Kidney (tissue), 14 donors: ENCODE measurements around the gene CTNNAL1. TPM values are rescaled to one million over a fixed set of nuclear protein-coding genes. Genes with fewer than 3 reads are reported as not detected.
"Not testable (repeated sequence)": the region's sequence is repeated elsewhere in the genome, so short reads cannot be mapped to it uniquely, and the experiment has no call there.

ENCODE experiments used
- DNase-seq, 5 donors: peaks; one replicate each; pipeline ENCODE4 v3.0.0-alpha.2; 2013 to 2020
- FAIRE-seq: peaks from 2 replicates; lab custom pipeline; 2012; peaks lifted over from hg19 to GRCh38; lab: Jason Lieb, UNC
- H3K27ac ChIP-seq, 2 donors: one replicate each; pipeline ENCODE4 v1.7.0; 2013; ENCODE audit warnings: low read depth in 2 of 2, low read length in 2 of 2, inconsistent platforms in 1 of 2
- H3K27me3 ChIP-seq: one replicate; pipeline ENCODE4 v1.7.1; 2013; ENCODE audit warnings: low read length, inconsistent platforms; ENCODE audit not compliant: control insufficient read depth, insufficient read depth
- H3K36me3 ChIP-seq, 3 donors: one replicate each; pipeline versions ENCODE4 v1.7.0 to v1.7.1; 2013; ENCODE audit warnings: low read length in 3 of 3, control low read depth in 1 of 3, inconsistent platforms in 1 of 3; ENCODE audit not compliant: insufficient read depth in 3 of 3, control insufficient read depth in 2 of 3
- H3K4me1 ChIP-seq, 3 donors: one replicate each; pipeline versions ENCODE4 v1.7.0 to v1.7.1; 2013; ENCODE audit warnings: low read length in 3 of 3, inconsistent platforms in 1 of 3, low read depth in 1 of 3; ENCODE audit not compliant: control insufficient read depth in 2 of 3, insufficient read depth in 2 of 3
- H3K4me3 ChIP-seq, 3 donors: one replicate each; pipeline versions ENCODE4 v1.7.0 to v1.8.1; 2013; ENCODE audit warnings: low read length in 3 of 3, control low read depth in 1 of 3, inconsistent platforms in 1 of 3
- H3K9ac ChIP-seq, 3 donors: one replicate each; pipeline versions ENCODE4 v1.7.0 to v1.7.1; 2013; ENCODE audit warnings: low read length in 3 of 3, control low read depth in 1 of 3, inconsistent platforms in 1 of 3
- H3K9me3 ChIP-seq, 3 donors: one replicate each; pipeline versions ENCODE4 v1.7.0 to v1.7.1; 2013; ENCODE audit warnings: low read length in 3 of 3, control low read depth in 1 of 3, inconsistent platforms in 1 of 3; ENCODE audit not compliant: control insufficient read depth in 2 of 3, insufficient read depth in 1 of 3
- intact Hi-C: fragments of 100-400 bp; cut with DNase I; formaldehyde crosslinking; loops from one replicate; pipeline ENCODE4 v1.11.1; 2022
- polyA plus RNA-seq: library from polyadenylated mRNA; stranded (reverse); fragments of 350-450 nt; fragmentation: Illumina TruSeq; extraction: RNeasy Lipid Tissue Mini Kit (QIAGEN cat#74804); gene quantifications from one replicate; pipeline ENCODE4 v1.2.3, GENCODE V29; 2014; ENCODE audit warnings: low read depth, low replicate concordance; ENCODE audit not compliant: insufficient read depth
- total RNA-seq: library from RNA; stranded (reverse); fragmentation: NEBNext Ultra II Directional; extraction: Animal tissue kit (Norgen Biotek cat#: 25700); gene quantifications from one replicate; pipeline ENCODE4 v1.2.1, GENCODE V29; 2021
- TF ChIP-seq, protein P1 (sequence below): IDR thresholded peaks from 3 replicates; pipeline ENCODE4 v1.5.1; 2012; ENCODE audit warnings: mild to moderate bottlenecking, moderate library complexity, borderline replicate concordance; ENCODE audit not compliant: insufficient read depth; ENCODE audit errors: extremely low read depth
- donor health status: control.
- donor health status: control.
- donor health status: control.
- donor health status: control.
- donor health status: control.
- donor health status: DM: yes; HTN: yes; CAD: no.
- donor health status: Normal renal cell carcinoma (clear cell type).

The CTNNAL1 gene
- total and polyA plus RNA-seq, 2 donors from 2014 or later: 38.6 to 54.8 TPM

DNA sequence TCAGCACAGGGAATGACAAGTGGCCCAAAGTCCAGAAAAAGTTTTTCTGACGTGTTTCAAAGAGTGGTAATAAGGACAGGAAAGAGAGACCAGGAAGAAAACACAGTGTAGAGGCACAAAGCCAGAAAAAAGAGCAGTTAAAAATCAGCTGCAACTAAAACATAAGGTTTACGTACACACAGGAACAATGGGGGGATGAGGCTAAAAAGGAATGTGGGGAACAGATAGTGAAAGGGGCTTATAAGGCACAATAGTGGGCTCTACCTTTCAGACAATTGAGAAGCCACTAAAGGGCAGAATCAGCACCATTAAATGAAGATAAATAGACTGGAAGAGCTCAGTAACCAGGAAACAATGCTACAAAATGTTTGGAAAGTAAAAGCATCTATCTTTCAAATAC is 84.9 kb downstream of the CTNNAL1 start:
- Histone ChIP-seq H3K9me3 (no peaks in the 10 kb centered on the region), H3K4me3 (no peak overlapping the region), H3K27ac (no peak overlapping the region), H3K27me3 (no peaks in the 10 kb centered on the region), H3K9ac (no peak overlapping the region), H3K4me1 (peaks cover 4 to 8% (median 8%) of the 10 kb centered on the region in 3 donors), H3K36me3 (peaks cover 20 to 45% (median 34%) of the 10 kb centered on the region in 3 donors)
- DNase-seq (no peak), FAIRE-seq (no peak)
- intact Hi-C loops: no loop called here
- TF ChIP-seq, protein P1, sequence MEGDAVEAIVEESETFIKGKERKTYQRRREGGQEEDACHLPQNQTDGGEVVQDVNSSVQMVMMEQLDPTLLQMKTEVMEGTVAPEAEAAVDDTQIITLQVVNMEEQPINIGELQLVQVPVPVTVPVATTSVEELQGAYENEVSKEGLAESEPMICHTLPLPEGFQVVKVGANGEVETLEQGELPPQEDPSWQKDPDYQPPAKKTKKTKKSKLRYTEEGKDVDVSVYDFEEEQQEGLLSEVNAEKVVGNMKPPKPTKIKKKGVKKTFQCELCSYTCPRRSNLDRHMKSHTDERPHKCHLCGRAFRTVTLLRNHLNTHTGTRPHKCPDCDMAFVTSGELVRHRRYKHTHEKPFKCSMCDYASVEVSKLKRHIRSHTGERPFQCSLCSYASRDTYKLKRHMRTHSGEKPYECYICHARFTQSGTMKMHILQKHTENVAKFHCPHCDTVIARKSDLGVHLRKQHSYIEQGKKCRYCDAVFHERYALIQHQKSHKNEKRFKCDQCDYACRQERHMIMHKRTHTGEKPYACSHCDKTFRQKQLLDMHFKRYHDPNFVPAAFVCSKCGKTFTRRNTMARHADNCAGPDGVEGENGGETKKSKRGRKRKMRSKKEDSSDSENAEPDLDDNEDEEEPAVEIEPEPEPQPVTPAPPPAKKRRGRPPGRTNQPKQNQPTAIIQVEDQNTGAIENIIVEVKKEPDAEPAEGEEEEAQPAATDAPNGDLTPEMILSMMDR: no peak

- TF ChIP-seq, protein P1: no peak
- no peak overlapping the region for H3K4me3 ChIP-seq
- no peak for FAIRE-seq
These were observed 88.8 kb downstream of the CTNNAL1 start for GRCh38 chr9:108924466-108924865.

GRCh38 chr9:108921200-108921599 is 92.1 kb downstream of the CTNNAL1 start:
- Histone ChIP-seq H3K27me3 (no peaks in the 10 kb centered on the region), H3K9ac (no peak overlapping the region), H3K36me3 (peaks cover 10 to 44% (median 38%) of the 10 kb centered on the region in 3 donors), H3K4me1 (no peaks in the 10 kb centered on the region), H3K4me3 (no peak overlapping the region), H3K27ac (no peak overlapping the region), H3K9me3 (no peaks in the 10 kb centered on the region)
- DNase-seq: no peak
- TF ChIP-seq, protein P1: no peak
- intact Hi-C loops: no loop called here
- FAIRE-seq: no peak

More at GRCh38 chr9:108924466-108924865, 88.8 kb downstream of the CTNNAL1 start:
- no peak overlapping the region for H3K27ac ChIP-seq
- H3K36me3 ChIP-seq: peaks cover 23 to 57% (median 39%) of the 10 kb centered on the region in 3 donors
- intact Hi-C loops: no loop called here
- H3K4me1 ChIP-seq: no peaks in the 10 kb centered on the region
- DNase-seq: peak in 2 of 5 donors; percentile 8 to 39
- H3K9me3 ChIP-seq: no peaks in the 10 kb centered on the region
- no peak overlapping the region for H3K9ac ChIP-seq
- H3K27me3 ChIP-seq: no peaks in the 10 kb centered on the region

DNA sequence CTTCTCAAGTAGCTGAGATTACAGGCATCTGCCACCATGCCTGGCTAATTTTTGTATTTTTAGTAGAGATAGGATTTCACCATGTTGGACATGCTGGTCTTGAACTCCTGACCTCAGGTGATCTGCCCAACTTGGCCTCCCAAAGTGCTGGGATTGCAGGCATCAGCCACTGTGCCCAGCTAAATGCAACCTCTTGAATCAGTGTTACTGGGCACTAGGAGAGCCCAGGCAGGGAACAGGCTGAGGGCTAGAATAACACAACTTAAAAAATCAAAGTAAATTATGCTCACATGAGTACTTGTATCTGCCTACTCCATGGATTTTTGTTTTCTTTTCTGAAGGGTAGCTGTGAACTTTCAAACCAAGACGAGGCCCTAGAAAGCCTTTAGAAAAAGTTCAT is 92.9 kb downstream of the CTNNAL1 start:
- H3K27me3 ChIP-seq, H3K9ac ChIP-seq, H3K4me1 ChIP-seq, FAIRE-seq, H3K9me3 ChIP-seq, intact Hi-C loops, DNase-seq, H3K4me3 ChIP-seq, H3K27ac ChIP-seq: not testable (repeated sequence)
- peaks cover 7 to 36% (median 36%) of the 10 kb centered on the region in 3 donors for H3K36me3 ChIP-seq
